ENCODE data around the gene NEXN. TPM values are rescaled to one million over a fixed set of nuclear protein-coding genes. Genes with fewer than 3 reads are reported as not detected.

The NEXN gene
- total and polyA plus RNA-seq, 4 donors = 0.51 to 2.4 (median 1.7) TPM

DNA sequence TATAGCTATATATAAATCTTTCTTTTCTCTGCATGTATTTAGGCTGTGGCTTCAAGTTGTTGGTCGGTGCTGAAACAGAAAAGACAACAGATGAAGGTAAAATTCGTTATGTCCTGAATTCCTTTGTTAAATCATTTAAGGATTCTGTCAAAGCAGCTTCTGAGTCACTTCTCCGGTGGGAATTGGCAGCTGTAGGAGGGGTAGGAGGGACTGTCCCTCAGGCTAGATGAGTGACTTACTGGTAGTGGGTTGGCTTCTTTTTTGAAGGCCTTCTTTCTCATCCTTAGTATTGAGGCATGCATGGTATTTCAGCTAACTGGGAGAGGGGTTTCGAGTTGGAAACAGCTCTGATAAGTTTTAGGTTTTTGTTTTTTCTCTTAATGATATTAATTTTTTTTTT lies 22.1 kb upstream of the NEXN start:
- H3K9ac ChIP-seq (ENCODE audit: low read depth in 1 of 2, low read length in 2 of 2) = no peak overlapping the region
- WGBS = 93% methylated on average over 4 of the region's 4 CpGs
- H3K4me1 ChIP-seq (ENCODE audit: control insufficient read depth in 4 of 4, insufficient read depth in 4 of 4, low read length in 3 of 4) = no peaks in the 10 kb centered on the region
- DNase-seq (ENCODE audit: low spot score) = no peak
- no peaks in the 10 kb centered on the region for H3K9me3 ChIP-seq (ENCODE audit: control insufficient read depth in 4 of 4, low read length in 3 of 4)
- H3K27me3 ChIP-seq (ENCODE audit: control insufficient read depth in 4 of 4, insufficient read depth in 4 of 4, low read length in 3 of 4) = no peaks in the 10 kb centered on the region
- H3K27ac ChIP-seq (ENCODE audit: low read depth in 1 of 2, low read length in 2 of 2) = no peak overlapping the region
- no peak for TF ChIP-seq GABPA (IDR thresholded peaks at IDR 0.05 in 1 of 2, conservative IDR thresholded peaks at IDR 0.05 in 1 of 2)
- no peak overlapping the region for H3K4me3 ChIP-seq (ENCODE audit: low read depth in 1 of 3, low read length in 3 of 3)
- peaks cover 5 to 12% (median 10%) of the 10 kb centered on the region in 4 donors for H3K36me3 ChIP-seq (ENCODE audit: control insufficient read depth in 4 of 4, insufficient read depth in 3 of 4, low read depth in 1 of 4, low read length in 3 of 4)

DNA sequence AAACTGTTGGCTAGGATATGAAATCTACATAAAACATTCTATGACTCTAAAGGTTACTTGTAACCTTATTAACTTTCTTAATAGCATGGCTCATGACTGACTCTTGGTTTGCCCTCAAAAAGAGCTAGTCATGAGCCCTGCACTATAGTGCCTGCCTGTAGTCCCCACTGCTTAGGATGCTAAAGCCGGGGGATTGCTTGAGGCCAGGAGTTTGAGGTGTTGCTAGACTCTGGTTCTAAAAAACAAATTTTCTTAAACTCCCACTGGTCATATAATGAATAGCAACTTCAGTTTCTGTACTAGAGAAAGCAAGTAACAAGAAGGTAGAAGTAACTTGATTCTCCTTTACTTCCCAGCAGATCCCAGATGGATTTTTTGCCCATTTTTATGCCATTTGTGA lies 15.8 kb upstream of the NEXN start:
- no peak for DNase-seq (ENCODE audit: low spot score)
- Histone ChIP-seq H3K9ac (ENCODE audit: low read depth in 1 of 2, low read length in 2 of 2) (no peak overlapping the region), H3K4me3 (ENCODE audit: low read depth in 1 of 3, low read length in 3 of 3) (no peak overlapping the region), H3K36me3 (ENCODE audit: control insufficient read depth in 4 of 4, insufficient read depth in 3 of 4, low read depth in 1 of 4, low read length in 3 of 4) (peaks cover 0 to 7% (median 5%) of the 10 kb centered on the region in 4 donors), H3K4me1 (ENCODE audit: control insufficient read depth in 4 of 4, insufficient read depth in 4 of 4, low read length in 3 of 4) (no peaks in the 10 kb centered on the region), H3K9me3 (ENCODE audit: control insufficient read depth in 4 of 4, low read length in 3 of 4) (no peaks in the 10 kb centered on the region), H3K27me3 (ENCODE audit: control insufficient read depth in 4 of 4, insufficient read depth in 4 of 4, low read length in 3 of 4) (no peaks in the 10 kb centered on the region), H3K27ac (ENCODE audit: low read depth in 1 of 2, low read length in 2 of 2) (no peak overlapping the region)
- 98% methylated on average over 1 of the region's 1 CpG for WGBS
- TF ChIP-seq FOXA1 (IDR thresholded peaks at IDR 0.05) = no peak

DNA sequence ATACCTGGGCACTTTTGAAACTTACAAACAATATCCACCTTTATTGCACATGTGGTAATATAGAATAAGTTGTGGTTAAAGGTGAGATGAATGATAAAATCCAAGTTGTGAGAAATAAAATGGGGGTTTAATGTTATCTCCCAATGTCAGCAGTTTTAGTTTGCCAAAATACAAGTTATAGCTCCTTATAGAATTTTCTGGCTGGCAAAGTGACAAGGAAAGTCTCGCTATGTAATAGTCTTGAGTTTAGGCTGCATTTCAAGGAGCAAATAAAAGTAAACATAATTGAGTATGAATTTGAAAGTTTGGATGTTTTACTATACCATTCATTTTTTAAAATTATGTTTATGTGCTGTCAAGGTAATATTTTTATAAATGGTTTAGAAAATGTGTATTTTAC lies 15.0 kb upstream of the NEXN start:
- Histone ChIP-seq H3K4me3 (ENCODE audit: low read depth in 1 of 3, low read length in 3 of 3) (no peak overlapping the region), H3K27me3 (ENCODE audit: control insufficient read depth in 4 of 4, insufficient read depth in 4 of 4, low read length in 3 of 4) (no peaks in the 10 kb centered on the region), H3K9ac (ENCODE audit: low read depth in 1 of 2, low read length in 2 of 2) (no peak overlapping the region), H3K9me3 (ENCODE audit: control insufficient read depth in 4 of 4, low read length in 3 of 4) (no peaks in the 10 kb centered on the region), H3K4me1 (ENCODE audit: control insufficient read depth in 4 of 4, insufficient read depth in 4 of 4, low read length in 3 of 4) (no peaks in the 10 kb centered on the region), H3K27ac (ENCODE audit: low read depth in 1 of 2, low read length in 2 of 2) (no peak overlapping the region), H3K36me3 (ENCODE audit: control insufficient read depth in 4 of 4, insufficient read depth in 3 of 4, low read depth in 1 of 4, low read length in 3 of 4) (peaks cover 0 to 2% (median 2%) of the 10 kb centered on the region in 4 donors)
- WGBS = 99% methylated on average over 1 of the region's 1 CpG
- TF ChIP-seq, protein P1, sequence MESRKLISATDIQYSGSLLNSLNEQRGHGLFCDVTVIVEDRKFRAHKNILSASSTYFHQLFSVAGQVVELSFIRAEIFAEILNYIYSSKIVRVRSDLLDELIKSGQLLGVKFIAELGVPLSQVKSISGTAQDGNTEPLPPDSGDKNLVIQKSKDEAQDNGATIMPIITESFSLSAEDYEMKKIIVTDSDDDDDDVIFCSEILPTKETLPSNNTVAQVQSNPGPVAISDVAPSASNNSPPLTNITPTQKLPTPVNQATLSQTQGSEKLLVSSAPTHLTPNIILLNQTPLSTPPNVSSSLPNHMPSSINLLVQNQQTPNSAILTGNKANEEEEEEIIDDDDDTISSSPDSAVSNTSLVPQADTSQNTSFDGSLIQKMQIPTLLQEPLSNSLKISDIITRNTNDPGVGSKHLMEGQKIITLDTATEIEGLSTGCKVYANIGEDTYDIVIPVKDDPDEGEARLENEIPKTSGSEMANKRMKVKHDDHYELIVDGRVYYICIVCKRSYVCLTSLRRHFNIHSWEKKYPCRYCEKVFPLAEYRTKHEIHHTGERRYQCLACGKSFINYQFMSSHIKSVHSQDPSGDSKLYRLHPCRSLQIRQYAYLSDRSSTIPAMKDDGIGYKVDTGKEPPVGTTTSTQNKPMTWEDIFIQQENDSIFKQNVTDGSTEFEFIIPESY (IDR thresholded peaks at IDR 0.05) = no peak
- TF ChIP-seq HNF4G (IDR thresholded peaks at IDR 0.05) (no peak), EGR1 (IDR thresholded peaks at IDR 0.05; ENCODE audit: low read depth in 2 of 2) (no peak), YY1 (IDR thresholded peaks at IDR 0.05) (no peak)
- TF ChIP-seq, protein P2, sequence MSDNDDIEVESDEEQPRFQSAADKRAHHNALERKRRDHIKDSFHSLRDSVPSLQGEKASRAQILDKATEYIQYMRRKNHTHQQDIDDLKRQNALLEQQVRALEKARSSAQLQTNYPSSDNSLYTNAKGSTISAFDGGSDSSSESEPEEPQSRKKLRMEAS (IDR thresholded peaks at IDR 0.05) = no peak
- no peak for DNase-seq (ENCODE audit: low spot score)

DNA sequence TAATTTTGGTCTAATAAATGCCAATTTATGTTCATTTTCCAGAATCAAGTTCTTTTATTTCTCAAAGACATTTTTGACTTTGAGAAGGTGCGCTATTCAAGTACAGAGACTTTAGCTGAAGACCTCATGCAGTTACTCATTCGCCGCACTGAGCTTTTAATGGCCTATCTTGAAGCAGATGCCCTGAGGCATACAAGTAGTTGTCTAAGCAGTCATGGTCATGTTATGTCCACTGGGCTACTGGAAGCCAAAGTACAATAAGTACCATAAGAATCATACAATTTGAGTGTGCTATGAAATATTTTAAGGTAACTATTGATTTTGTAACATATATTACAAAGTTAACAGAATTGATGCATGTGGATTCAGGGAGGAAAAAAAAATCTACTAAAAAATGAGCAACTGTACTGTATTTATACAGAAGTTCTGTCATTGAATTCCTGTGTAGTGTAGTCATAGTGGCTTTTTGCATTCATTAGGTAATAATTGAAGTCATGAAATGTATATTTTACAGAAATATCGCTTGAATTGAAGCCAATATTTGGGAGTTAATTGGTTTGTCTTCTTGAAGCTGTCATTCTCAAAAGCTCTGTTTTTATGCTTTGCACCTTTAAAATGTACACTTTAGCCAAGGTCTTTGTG lies 13.5 kb upstream of the NEXN start:
- Histone ChIP-seq H3K36me3 (ENCODE audit: control insufficient read depth in 4 of 4, insufficient read depth in 3 of 4, low read depth in 1 of 4, low read length in 3 of 4) (peaks cover 0 to 2% (median 1%) of the 10 kb centered on the region in 4 donors), H3K9ac (ENCODE audit: low read depth in 1 of 2, low read length in 2 of 2) (no peak overlapping the region), H3K27me3 (ENCODE audit: control insufficient read depth in 4 of 4, insufficient read depth in 4 of 4, low read length in 3 of 4) (no peaks in the 10 kb centered on the region), H3K27ac (ENCODE audit: low read depth in 1 of 2, low read length in 2 of 2) (no peak overlapping the region), H3K4me3 (ENCODE audit: low read depth in 1 of 3, low read length in 3 of 3) (no peak overlapping the region), H3K4me1 (ENCODE audit: control insufficient read depth in 4 of 4, insufficient read depth in 4 of 4, low read length in 3 of 4) (no peaks in the 10 kb centered on the region), H3K9me3 (ENCODE audit: control insufficient read depth in 4 of 4, low read length in 3 of 4) (no peaks in the 10 kb centered on the region)
- DNase-seq (ENCODE audit: low spot score) = no peak
- 98% methylated on average over 4 of the region's 4 CpGs for WGBS
- TF ChIP-seq, protein P2 (IDR thresholded peaks at IDR 0.05) = no peak
- TF ChIP-seq NR2F2 (IDR thresholded peaks at IDR 0.05) (no peak), HNF4G (IDR thresholded peaks at IDR 0.05) (no peak), JUND (IDR thresholded peaks at IDR 0.05) (no peak), TAF1 (conservative IDR thresholded peaks at IDR 0.05) (no peak), YY1 (IDR thresholded peaks at IDR 0.05) (no peak), EGR1 (IDR thresholded peaks at IDR 0.05; ENCODE audit: low read depth in 2 of 2) (no peak)
- TF ChIP-seq, protein P3, sequence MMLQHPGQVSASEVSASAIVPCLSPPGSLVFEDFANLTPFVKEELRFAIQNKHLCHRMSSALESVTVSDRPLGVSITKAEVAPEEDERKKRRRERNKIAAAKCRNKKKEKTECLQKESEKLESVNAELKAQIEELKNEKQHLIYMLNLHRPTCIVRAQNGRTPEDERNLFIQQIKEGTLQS (IDR thresholded peaks at IDR 0.05) = no peak
- TF ChIP-seq, protein P4, sequence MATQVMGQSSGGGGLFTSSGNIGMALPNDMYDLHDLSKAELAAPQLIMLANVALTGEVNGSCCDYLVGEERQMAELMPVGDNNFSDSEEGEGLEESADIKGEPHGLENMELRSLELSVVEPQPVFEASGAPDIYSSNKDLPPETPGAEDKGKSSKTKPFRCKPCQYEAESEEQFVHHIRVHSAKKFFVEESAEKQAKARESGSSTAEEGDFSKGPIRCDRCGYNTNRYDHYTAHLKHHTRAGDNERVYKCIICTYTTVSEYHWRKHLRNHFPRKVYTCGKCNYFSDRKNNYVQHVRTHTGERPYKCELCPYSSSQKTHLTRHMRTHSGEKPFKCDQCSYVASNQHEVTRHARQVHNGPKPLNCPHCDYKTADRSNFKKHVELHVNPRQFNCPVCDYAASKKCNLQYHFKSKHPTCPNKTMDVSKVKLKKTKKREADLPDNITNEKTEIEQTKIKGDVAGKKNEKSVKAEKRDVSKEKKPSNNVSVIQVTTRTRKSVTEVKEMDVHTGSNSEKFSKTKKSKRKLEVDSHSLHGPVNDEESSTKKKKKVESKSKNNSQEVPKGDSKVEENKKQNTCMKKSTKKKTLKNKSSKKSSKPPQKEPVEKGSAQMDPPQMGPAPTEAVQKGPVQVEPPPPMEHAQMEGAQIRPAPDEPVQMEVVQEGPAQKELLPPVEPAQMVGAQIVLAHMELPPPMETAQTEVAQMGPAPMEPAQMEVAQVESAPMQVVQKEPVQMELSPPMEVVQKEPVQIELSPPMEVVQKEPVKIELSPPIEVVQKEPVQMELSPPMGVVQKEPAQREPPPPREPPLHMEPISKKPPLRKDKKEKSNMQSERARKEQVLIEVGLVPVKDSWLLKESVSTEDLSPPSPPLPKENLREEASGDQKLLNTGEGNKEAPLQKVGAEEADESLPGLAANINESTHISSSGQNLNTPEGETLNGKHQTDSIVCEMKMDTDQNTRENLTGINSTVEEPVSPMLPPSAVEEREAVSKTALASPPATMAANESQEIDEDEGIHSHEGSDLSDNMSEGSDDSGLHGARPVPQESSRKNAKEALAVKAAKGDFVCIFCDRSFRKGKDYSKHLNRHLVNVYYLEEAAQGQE (IDR thresholded peaks at IDR 0.05) = no peak
- TF ChIP-seq, protein P5, sequence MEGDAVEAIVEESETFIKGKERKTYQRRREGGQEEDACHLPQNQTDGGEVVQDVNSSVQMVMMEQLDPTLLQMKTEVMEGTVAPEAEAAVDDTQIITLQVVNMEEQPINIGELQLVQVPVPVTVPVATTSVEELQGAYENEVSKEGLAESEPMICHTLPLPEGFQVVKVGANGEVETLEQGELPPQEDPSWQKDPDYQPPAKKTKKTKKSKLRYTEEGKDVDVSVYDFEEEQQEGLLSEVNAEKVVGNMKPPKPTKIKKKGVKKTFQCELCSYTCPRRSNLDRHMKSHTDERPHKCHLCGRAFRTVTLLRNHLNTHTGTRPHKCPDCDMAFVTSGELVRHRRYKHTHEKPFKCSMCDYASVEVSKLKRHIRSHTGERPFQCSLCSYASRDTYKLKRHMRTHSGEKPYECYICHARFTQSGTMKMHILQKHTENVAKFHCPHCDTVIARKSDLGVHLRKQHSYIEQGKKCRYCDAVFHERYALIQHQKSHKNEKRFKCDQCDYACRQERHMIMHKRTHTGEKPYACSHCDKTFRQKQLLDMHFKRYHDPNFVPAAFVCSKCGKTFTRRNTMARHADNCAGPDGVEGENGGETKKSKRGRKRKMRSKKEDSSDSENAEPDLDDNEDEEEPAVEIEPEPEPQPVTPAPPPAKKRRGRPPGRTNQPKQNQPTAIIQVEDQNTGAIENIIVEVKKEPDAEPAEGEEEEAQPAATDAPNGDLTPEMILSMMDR (IDR thresholded peaks at IDR 0.05; ENCODE audit: low read depth, low read length, missing input control) = no peak

Measured in liver (tissue), 9 donors.